GM23338 (cell line): Measurements from ENCODE around the gene RAD51B.

Experiments used
- EZH2 ChIP-seq: fragments of 200-600 bp; sonication (generic); IDR thresholded peaks from one replicate; pipeline ENCODE4 v1.8.0; 2017; ENCODE audit warnings: antibody characterized with exemption, mild to moderate bottlenecking, low read depth; ENCODE audit not compliant: unreplicated experiment
- EZH2phosphoT487 ChIP-seq: fragments of 200-600 bp; sonication (generic); IDR thresholded peaks from one replicate; pipeline ENCODE4 v1.8.1; 2018; ENCODE audit warnings: antibody characterized with exemption; ENCODE audit not compliant: unreplicated experiment
- JUNB ChIP-seq: IDR thresholded peaks from one replicate; pipeline ENCODE4 v1.6.1; 2016; ENCODE audit warnings: antibody characterized with exemption; ENCODE audit not compliant: unreplicated experiment
- POLR2AphosphoS5 ChIP-seq: IDR thresholded peaks from 2 replicates; pipeline ENCODE4 v1.6.1; 2016; ENCODE audit warnings: antibody characterized with exemption, low read depth
- TF ChIP-seq, protein P1 (sequence below), 2 experiments: fragments of 200-600 bp in 1 of 2; sonication (generic) in 1 of 2; conservative IDR thresholded peaks; 2 replicates each; pipeline versions ENCODE4 v1.5.1 to v1.6.1; 2016 to 2017; ENCODE audit warnings: antibody characterized with exemption in 2 of 2, low read depth in 2 of 2, mild to moderate bottlenecking in 2 of 2, moderate library complexity in 1 of 2

DNA sequence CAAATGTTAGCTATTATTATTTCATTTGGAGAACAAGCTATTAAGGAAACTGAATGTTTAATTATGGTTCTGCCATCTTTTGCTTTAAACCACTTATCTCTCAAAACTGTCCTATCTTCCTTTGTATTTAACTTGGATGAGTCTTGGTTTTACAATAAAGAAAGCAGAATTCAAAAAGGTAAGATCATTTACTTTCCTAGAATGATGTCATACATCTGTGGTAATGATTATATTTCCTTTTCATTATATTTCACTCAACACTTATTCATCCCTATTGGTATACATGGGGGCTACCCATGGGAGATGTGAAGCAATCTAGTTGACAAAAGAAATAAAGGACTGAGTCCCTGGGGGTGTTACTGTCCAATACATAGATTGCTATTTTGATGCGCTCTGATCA is 516.6 kb downstream of the RAD51B start:
- TF ChIP-seq, protein P1, sequence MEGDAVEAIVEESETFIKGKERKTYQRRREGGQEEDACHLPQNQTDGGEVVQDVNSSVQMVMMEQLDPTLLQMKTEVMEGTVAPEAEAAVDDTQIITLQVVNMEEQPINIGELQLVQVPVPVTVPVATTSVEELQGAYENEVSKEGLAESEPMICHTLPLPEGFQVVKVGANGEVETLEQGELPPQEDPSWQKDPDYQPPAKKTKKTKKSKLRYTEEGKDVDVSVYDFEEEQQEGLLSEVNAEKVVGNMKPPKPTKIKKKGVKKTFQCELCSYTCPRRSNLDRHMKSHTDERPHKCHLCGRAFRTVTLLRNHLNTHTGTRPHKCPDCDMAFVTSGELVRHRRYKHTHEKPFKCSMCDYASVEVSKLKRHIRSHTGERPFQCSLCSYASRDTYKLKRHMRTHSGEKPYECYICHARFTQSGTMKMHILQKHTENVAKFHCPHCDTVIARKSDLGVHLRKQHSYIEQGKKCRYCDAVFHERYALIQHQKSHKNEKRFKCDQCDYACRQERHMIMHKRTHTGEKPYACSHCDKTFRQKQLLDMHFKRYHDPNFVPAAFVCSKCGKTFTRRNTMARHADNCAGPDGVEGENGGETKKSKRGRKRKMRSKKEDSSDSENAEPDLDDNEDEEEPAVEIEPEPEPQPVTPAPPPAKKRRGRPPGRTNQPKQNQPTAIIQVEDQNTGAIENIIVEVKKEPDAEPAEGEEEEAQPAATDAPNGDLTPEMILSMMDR (conservative IDR thresholded peaks at IDR 0.05; ENCODE audit: low read depth in 2 of 2): no peak
- TF ChIP-seq EZH2 (no peak), EZH2phosphoT487 (no peak), JUNB (no peak), POLR2AphosphoS5 (no peak)
